MM.1S (cell line): Measurements from ENCODE around the gene TMIGD2.

ENCODE experiments used
- EZH2 ChIP-seq: fragments of 300-600 bp; sonication (generic); optimal IDR thresholded peaks from 2 replicates; pipeline ENCODE3; 2017; ENCODE audit warnings: low read depth, mild to moderate bottlenecking, antibody characterized with exemption, low read length, mixed read lengths
- TF ChIP-seq, protein P1 (sequence below): fragments of 300-600 bp; sonication (generic); IDR thresholded peaks from 2 replicates; pipeline ENCODE4 v1.5.1; 2016; ENCODE audit warnings: antibody characterized with exemption, low read length, mixed read lengths

DNA sequence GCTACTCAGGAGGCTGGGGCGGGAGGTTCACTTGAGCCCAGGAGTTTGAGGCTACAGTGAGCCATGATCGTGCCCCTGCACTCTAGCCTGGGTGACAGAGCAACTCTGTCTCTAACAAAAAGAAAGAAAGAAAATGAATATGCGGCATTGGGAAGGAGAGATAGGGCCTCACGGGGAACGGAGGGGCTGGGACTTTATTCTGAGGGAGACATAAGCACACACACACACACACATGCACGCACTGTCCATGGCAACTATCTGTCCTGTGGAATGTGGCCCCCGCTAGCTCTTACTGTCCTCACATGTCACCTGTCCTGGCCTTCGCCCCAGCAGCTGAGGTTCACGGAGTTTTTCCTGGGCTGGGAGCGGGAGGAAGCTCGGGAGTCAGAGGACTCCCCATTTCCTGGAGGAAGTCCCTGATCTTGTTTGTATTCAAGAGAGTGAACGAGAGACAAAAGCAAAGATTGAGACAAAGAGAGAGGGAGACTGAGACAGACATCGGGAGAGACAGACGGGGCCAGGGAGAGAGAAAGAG, 35.8 kb upstream of the TMIGD2 start:
- TF ChIP-seq, protein P1, sequence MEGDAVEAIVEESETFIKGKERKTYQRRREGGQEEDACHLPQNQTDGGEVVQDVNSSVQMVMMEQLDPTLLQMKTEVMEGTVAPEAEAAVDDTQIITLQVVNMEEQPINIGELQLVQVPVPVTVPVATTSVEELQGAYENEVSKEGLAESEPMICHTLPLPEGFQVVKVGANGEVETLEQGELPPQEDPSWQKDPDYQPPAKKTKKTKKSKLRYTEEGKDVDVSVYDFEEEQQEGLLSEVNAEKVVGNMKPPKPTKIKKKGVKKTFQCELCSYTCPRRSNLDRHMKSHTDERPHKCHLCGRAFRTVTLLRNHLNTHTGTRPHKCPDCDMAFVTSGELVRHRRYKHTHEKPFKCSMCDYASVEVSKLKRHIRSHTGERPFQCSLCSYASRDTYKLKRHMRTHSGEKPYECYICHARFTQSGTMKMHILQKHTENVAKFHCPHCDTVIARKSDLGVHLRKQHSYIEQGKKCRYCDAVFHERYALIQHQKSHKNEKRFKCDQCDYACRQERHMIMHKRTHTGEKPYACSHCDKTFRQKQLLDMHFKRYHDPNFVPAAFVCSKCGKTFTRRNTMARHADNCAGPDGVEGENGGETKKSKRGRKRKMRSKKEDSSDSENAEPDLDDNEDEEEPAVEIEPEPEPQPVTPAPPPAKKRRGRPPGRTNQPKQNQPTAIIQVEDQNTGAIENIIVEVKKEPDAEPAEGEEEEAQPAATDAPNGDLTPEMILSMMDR: no peak
- TF ChIP-seq EZH2: no peak
